Measurements from ENCODE around the gene TOR1AIP2.

Gene TOR1AIP2

DNA sequence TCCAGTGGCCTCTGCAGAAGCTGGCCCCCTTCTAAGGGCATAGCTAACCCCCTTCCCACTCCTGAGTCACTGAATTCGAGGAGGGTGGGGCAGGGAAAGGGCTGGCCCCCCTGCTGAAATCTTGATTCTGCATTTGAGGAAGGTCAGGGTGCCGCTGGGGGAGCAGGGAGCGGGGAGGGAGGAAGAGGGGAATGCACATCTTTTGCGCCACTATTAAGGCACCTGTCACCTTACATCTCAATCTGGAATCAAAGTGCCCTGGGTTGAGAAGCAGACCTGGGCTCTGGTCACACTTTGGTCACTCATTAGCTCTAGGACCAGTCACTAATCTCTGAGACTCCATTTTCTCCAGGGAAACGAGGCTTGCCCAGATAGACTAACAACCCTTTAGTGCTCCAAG is 62.0 kb downstream of the TOR1AIP2 start:
- TF ChIP-seq, protein P1, sequence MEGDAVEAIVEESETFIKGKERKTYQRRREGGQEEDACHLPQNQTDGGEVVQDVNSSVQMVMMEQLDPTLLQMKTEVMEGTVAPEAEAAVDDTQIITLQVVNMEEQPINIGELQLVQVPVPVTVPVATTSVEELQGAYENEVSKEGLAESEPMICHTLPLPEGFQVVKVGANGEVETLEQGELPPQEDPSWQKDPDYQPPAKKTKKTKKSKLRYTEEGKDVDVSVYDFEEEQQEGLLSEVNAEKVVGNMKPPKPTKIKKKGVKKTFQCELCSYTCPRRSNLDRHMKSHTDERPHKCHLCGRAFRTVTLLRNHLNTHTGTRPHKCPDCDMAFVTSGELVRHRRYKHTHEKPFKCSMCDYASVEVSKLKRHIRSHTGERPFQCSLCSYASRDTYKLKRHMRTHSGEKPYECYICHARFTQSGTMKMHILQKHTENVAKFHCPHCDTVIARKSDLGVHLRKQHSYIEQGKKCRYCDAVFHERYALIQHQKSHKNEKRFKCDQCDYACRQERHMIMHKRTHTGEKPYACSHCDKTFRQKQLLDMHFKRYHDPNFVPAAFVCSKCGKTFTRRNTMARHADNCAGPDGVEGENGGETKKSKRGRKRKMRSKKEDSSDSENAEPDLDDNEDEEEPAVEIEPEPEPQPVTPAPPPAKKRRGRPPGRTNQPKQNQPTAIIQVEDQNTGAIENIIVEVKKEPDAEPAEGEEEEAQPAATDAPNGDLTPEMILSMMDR (conservative IDR thresholded peaks at IDR 0.05; ENCODE audit: low read depth, low read length) = no peak
- no peak for DNase-seq (ENCODE audit: low read depth)
- H3K4me3 ChIP-seq (ENCODE audit: low read depth, low read length) = no peak overlapping the region

DNA sequence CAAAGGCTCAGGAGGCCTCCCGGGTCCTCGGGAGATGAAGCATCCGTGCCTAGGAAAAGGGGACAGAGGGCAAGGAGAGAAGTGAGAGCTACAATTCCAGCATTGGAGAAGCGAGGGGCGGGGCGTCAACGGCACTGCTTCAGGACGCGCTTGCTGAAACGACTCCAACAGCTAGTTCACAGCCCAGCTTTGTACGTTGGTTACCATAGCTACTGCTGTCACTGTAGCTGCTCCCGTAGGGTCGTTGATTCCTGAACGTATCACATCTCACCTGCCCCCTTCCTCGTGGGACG is 63.1 kb downstream of the TOR1AIP2 start:
- H3K4me3 ChIP-seq (ENCODE audit: low read depth, low read length) = peak overlapping the region; percentile 54

DNA sequence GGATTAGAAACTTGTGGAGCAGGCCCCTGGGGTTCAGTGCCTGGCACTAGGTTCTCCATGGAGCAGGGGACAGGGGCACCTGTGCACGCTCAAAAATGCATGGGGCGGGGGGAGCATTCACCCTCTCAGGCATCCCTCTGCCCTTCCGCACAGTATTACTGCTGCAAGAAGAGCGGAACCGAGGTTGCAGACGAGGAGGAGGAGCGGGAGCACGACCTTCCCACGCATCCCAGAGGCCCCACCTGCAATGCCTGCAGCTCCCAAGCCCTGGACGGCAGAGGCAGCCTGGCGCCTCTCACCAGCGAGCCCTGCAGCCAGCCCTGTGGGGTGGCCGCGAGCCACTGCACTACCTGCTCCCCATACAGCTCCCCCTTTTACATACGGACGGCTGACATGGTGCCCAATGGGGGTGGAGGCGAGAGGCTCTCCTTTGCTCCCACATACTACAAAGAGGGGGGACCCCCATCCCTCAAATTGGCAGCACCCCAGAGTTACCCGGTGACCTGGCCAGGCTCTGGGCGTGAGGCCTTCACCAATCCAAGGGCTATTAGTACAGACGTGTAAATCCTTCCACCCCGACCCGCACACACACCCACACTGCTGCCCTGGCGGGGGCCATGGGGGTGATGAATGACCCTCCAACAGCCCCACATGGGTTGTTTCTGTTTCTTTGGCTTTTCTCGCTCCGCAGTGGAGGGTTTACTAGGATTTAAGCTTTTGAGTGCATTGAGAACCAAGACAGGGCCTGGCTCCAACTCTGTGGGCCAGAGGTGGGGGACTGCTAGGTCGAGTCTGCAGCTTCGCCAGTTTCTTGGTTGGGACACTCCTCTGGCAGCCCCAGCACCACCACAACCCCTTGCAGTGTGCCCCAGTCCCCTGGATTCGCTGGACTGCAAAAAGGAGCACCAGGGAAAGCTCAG is 63.7 kb downstream of the TOR1AIP2 start:
- DNase-seq (ENCODE audit: low read depth) = no peak
- no peak overlapping the region for H3K4me3 ChIP-seq (ENCODE audit: low read depth, low read length)
- TF ChIP-seq, protein P1 (conservative IDR thresholded peaks at IDR 0.05; ENCODE audit: low read depth, low read length) = no peak

More for the DNA sequence above, 63.1 kb downstream of the TOR1AIP2 start:
- DNase-seq (ENCODE audit: low read depth) = no peak
- TF ChIP-seq, protein P1 (conservative IDR thresholded peaks at IDR 0.05; ENCODE audit: low read depth, low read length) = no peak

DNA sequence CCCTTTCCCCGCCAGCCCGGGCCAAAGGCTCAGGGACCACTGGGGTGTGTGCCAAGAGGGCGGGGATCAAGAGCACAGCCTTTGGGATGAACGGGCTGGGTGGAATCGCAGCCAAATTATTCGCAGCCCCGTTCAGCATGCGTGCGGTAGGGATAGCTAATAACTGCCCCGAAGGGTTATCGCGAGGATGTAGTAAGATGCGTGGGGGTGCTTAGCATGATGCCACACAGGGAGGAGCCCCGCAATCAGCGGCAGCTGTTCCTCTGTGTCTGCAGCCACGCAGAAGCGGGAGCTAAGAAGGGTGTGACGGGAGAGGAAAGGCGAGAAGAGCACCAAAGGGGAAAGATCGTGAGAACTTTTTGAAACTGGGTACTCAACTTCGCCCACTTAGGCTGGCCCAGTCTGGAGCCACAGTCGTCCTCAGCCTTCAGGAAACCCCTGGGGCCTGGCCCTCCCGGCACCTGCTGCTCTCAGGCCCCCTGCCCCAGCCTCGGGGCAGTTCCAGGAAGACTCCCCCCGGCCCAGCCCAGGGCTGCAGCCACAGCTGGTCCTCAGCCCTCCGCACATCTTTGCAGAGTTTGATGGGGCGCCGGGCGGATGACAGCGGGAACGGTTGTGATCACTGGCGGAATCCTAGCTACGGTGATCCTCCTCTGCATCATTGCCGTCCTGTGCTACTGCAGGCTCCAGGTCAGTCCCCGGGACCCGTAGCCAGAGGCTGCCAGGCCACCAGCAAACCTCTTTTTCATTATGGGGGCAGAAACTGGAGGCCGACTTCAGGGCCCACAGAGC is 64.9 kb downstream of the TOR1AIP2 start:
- DNase-seq (ENCODE audit: low read depth) = no peak
- TF ChIP-seq, protein P1 (conservative IDR thresholded peaks at IDR 0.05; ENCODE audit: low read depth, low read length) = no peak
- H3K4me3 ChIP-seq (ENCODE audit: low read depth, low read length) = no peak overlapping the region

DNA sequence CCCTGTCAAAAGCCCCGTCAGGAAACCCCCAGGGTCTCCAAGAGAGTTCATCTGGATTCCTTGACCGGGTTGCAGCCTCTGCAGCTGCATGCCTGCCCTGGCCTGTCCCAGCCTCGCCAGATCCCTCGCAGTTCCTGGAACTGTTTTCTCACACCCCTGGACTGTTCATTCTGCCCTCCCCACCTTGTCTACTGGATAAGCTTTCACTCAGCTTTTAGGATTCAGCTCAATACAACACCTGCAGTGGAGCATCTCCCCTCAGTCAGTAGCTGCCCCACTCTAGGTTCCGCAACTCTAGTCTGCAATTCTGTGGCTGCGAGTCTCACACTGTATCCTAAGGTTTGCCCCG is 67.3 kb downstream of the TOR1AIP2 start:
- no peak overlapping the region for H3K4me3 ChIP-seq (ENCODE audit: low read depth, low read length)
- no peak for DNase-seq (ENCODE audit: low read depth)
- TF ChIP-seq, protein P1 (conservative IDR thresholded peaks at IDR 0.05; ENCODE audit: low read depth, low read length) = no peak

DNA sequence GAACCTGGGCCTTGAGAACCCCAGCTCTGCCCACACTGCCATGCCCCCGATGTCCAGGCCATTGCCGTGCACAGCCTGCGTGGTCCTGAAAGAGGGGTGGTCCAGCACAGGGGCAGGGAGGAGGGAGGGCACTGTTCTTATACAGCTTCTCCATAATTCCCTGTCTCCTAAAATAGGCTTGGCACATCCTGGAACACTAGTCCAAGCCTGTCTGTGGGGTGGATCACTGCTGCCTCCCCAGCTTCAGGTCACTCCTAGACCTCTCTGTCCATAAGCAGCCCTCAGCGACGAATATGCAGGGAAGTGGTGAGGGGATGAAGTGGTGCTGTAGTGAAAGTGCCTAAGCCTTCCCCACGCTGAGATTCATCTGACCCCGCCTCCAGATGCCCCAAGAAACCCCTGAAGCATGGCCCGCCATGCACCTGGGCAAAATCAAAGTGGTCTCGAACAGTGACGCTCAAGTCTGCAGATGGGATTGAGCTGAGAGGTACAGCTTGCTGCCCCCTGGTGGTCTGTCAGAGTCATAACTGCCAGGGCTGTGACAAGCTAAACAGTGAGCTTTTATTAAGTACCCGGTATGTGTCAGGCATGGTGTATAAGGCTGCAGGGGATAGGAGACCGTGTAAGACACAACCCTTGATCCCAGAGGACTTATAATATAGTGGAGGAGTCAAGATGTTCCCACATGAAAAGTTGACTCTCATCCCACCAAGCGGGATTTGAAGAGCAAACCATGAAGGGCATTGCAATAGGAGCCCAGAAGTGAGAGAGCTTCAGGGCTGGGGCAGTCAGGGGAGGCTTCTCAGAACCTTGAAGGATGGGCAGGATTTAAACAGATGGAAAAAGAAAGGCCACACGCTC is 67.9 kb downstream of the TOR1AIP2 start:
- DNase-seq (ENCODE audit: low read depth) = peak; percentile 89
- H3K4me3 ChIP-seq (ENCODE audit: low read depth, low read length) = no peak overlapping the region
- TF ChIP-seq, protein P1 (conservative IDR thresholded peaks at IDR 0.05; ENCODE audit: low read depth, low read length) = peak; percentile 93

Measured in choroid plexus epithelial cell (primary cell).